IMR-90 (cell line): ENCODE results near the gene NFATC1. TPM values are rescaled to one million over a fixed set of nuclear protein-coding genes. Genes with fewer than 3 reads are reported as not detected.

Source experiments
- ATAC-seq: fragments of 200-7000 bp; cut with Tn5 transposase; 2 replicates; pipeline ENCODE4 v1.9.1; 2020; ENCODE audit warnings: low read depth, mild to moderate bottlenecking, moderate library complexity
- BruUV-seq: library from RNA; stranded (reverse); fragments of 400-500 nt; replicated peaks from 2 replicates; lab custom pipeline; 2021; lab: Mats Ljungman, UMichigan
- CTCF ChIA-PET: fragments of 300-600 bp; formaldehyde crosslinking; extraction: SDS; loops from one replicate; lab custom pipeline; 2021; ENCODE audit warnings: antibody characterized with exemption; lab: Yijun Ruan, JAX
- POLR2A ChIA-PET: fragments of 300-600 bp; sonication (Branson Sonifier 250); formaldehyde crosslinking; loops from one replicate; lab custom pipeline; 2022; ENCODE audit warnings: antibody characterized with exemption; ENCODE audit not compliant: unreplicated experiment; lab: Charles Lee
- DNase-seq: peaks from one replicate; pipeline ENCODE4 v3.0.0; 2013
- H2AFZ ChIP-seq: replicated peaks from 2 replicates; pipeline ENCODE3; 2013; ENCODE audit warnings: low read length, mild to moderate bottlenecking; ENCODE audit not compliant: poor library complexity
- H2AK5ac ChIP-seq: 2 replicates; pipeline ENCODE4 v1.6.1; 2013; ENCODE audit warnings: low read depth, low read length, inconsistent platforms
- H2AK9ac ChIP-seq: replicated peaks from 2 replicates; pipeline ENCODE3; 2013; ENCODE audit warnings: mild to moderate bottlenecking, low read depth, low read length, moderate library complexity; ENCODE audit not compliant: poor library complexity
- H2BK120ac ChIP-seq: 2 replicates; pipeline ENCODE4 v1.6.1; 2013; ENCODE audit warnings: low read depth, low read length, inconsistent platforms
- H2BK15ac ChIP-seq: 3 replicates; pipeline ENCODE4 v1.6.1; 2013; ENCODE audit warnings: low read depth, low read length, inconsistent platforms
- H2BK20ac ChIP-seq: 2 replicates; pipeline ENCODE4 v1.6.1; 2013; ENCODE audit warnings: low read depth, mild to moderate bottlenecking, inconsistent platforms, low read length, moderate library complexity
- H2BK5ac ChIP-seq: 2 replicates; pipeline ENCODE4 v1.6.1; 2013; ENCODE audit warnings: mild to moderate bottlenecking, low read depth, low read length, inconsistent platforms; ENCODE audit not compliant: poor library complexity, severe bottlenecking
- H3K14ac ChIP-seq: replicated peaks from 2 replicates; pipeline ENCODE4 v1.6.1; 2013; ENCODE audit warnings: low read depth, low read length, inconsistent platforms
- H3K18ac ChIP-seq: 2 replicates; pipeline ENCODE4 v1.6.1; 2013; ENCODE audit warnings: low read depth, low read length, control low read depth
- H3K23ac ChIP-seq: 2 replicates; pipeline ENCODE4 v1.6.1; 2013; ENCODE audit warnings: low read depth, low read length, inconsistent platforms
- H3K27ac ChIP-seq: 2 replicates; pipeline ENCODE4 v1.5.1; 2013; ENCODE audit warnings: mild to moderate bottlenecking, control low read depth, low read length; ENCODE audit not compliant: insufficient read depth
- H3K27me3 ChIP-seq: 2 replicates; pipeline ENCODE4 v1.6.1; 2013; ENCODE audit warnings: low read length; ENCODE audit not compliant: control insufficient read depth, insufficient read depth
- H3K36me3 ChIP-seq: 2 replicates; pipeline ENCODE4 v1.6.1; 2013; ENCODE audit warnings: low read length, mixed read lengths; ENCODE audit not compliant: control insufficient read depth, insufficient read depth
- H3K4ac ChIP-seq: 2 replicates; pipeline ENCODE4 v1.6.1; 2013; ENCODE audit warnings: low read depth, low read length, inconsistent platforms
- H3K4me1 ChIP-seq: 2 replicates; pipeline ENCODE4 v1.6.1; 2013; ENCODE audit warnings: low read length, mixed read lengths; ENCODE audit not compliant: control insufficient read depth, insufficient read depth
- H3K4me2 ChIP-seq: 2 replicates; pipeline ENCODE4 v1.6.1; 2013; ENCODE audit warnings: low read depth, mild to moderate bottlenecking, control low read depth, low read length, moderate library complexity
- H3K4me3 ChIP-seq: 2 replicates; pipeline ENCODE4 v1.5.1; 2013; ENCODE audit warnings: low read depth, mild to moderate bottlenecking, control low read depth, low read length, moderate library complexity; ENCODE audit not compliant: insufficient read depth
- H3K56ac ChIP-seq: 2 replicates; pipeline ENCODE4 v1.6.1; 2013; ENCODE audit warnings: low read length, inconsistent platforms; ENCODE audit not compliant: insufficient read depth; ENCODE audit errors: extremely low read depth
- H3K79me1 ChIP-seq, 2 experiments: 2 replicates each; pipeline ENCODE4 v1.6.1; 2013; ENCODE audit warnings: low read length in 2 of 2, inconsistent platforms in 1 of 2, low read depth in 1 of 2
- H3K9ac ChIP-seq: 2 replicates; pipeline ENCODE4 v1.6.1; 2013; ENCODE audit warnings: low read depth, low read length, control low read depth
- H3K9me1 ChIP-seq: 2 replicates; pipeline ENCODE4 v1.6.1; 2013; ENCODE audit warnings: low read length, inconsistent platforms; ENCODE audit not compliant: insufficient read depth
- H3K9me3 ChIP-seq: 2 replicates; pipeline ENCODE4 v1.6.1; 2013; ENCODE audit warnings: low read length; ENCODE audit not compliant: control insufficient read depth, insufficient read depth
- H4K20me1 ChIP-seq: 2 replicates; pipeline ENCODE4 v1.6.1; 2013; ENCODE audit warnings: low read length, inconsistent platforms; ENCODE audit not compliant: insufficient read depth
- H4K5ac ChIP-seq: 2 replicates; pipeline ENCODE4 v1.6.1; 2013; ENCODE audit warnings: mild to moderate bottlenecking, low read depth, low read length, control low read depth
- H4K8ac ChIP-seq, 2 experiments: 2 replicates each; pipeline ENCODE4 v1.6.1; 2013; ENCODE audit warnings: low read depth in 2 of 2, low read length in 2 of 2, control low read depth in 1 of 2, inconsistent platforms in 1 of 2
- H4K91ac ChIP-seq: 2 replicates; pipeline ENCODE4 v1.6.1; 2013; ENCODE audit warnings: low read depth, low read length, inconsistent platforms; ENCODE audit not compliant: insufficient read depth
- FOS ChIP-seq: fragments of 150-350 bp; IDR thresholded peaks from 2 replicates; pipeline ENCODE4 v1.6.1; 2016; ENCODE audit warnings: low read depth, low read length
- NFE2L2 ChIP-seq: fragments of 150-350 bp; IDR thresholded peaks from 2 replicates; pipeline ENCODE4 v1.6.1; 2016; ENCODE audit warnings: low read depth, mild to moderate bottlenecking, low read length
- RAD21 ChIP-seq: IDR thresholded peaks from 2 replicates; pipeline ENCODE4 v1.6.1; 2012; ENCODE audit warnings: low read length, improper control_type of control experiment
- whole genome bisulfite sequencing, 2 experiments: methylation state at CpG; one replicate each; pipeline versions ENCODE4 v1.1.5 to v1.1.7; 2013; ENCODE audit warnings: missing lambda C conversion rate in 2 of 2; ENCODE audit not compliant: insufficient read length in 1 of 2; ENCODE audit errors: extremely low coverage in 2 of 2; 5-methylcytosine and 5-hydroxymethylcytosine counted together
- dilution Hi-C: fragments of 300-500 bp; cut with HindIII; formaldehyde crosslinking; loops from one replicate; pipeline ENCODE4 v1.14.3; 2018; ENCODE audit warnings: low sequenced_read_pairs; ENCODE audit not compliant: unreplicated experiment
- in situ Hi-C: fragments of 300-500 bp; cut with MboI; formaldehyde crosslinking; loops from 3 replicates; pipeline ENCODE4 v1.14.3; 2019; ENCODE audit warnings: low sequenced_read_pairs, inconsistent platforms, mixed read lengths
- intact Hi-C: fragments of 100-400 bp; cut with micrococcal nuclease; formaldehyde crosslinking; loops from 2 replicates; pipeline ENCODE4 v1.10.0; 2022
- polyA plus RNA-seq, 3 experiments: library from polyadenylated mRNA; depleted of rRNA; stranded (reverse); fragments of >200 nt; gene quantifications; 2 replicates each; pipeline ENCODE4 v1.2.3, GENCODE V29; 2012; ENCODE audit warnings: low replicate concordance in 1 of 3
- total RNA-seq: library from RNA; depleted of rRNA; stranded (reverse); fragments of >200 nt; gene quantifications from 2 replicates; pipeline ENCODE4 v1.2.3, GENCODE V29; 2012

NFATC1 gene
- total and polyA plus RNA-seq, 2 of the 4 experiments (the other 2 are of a cell fraction): 0.36 to 1.8 TPM

DNA sequence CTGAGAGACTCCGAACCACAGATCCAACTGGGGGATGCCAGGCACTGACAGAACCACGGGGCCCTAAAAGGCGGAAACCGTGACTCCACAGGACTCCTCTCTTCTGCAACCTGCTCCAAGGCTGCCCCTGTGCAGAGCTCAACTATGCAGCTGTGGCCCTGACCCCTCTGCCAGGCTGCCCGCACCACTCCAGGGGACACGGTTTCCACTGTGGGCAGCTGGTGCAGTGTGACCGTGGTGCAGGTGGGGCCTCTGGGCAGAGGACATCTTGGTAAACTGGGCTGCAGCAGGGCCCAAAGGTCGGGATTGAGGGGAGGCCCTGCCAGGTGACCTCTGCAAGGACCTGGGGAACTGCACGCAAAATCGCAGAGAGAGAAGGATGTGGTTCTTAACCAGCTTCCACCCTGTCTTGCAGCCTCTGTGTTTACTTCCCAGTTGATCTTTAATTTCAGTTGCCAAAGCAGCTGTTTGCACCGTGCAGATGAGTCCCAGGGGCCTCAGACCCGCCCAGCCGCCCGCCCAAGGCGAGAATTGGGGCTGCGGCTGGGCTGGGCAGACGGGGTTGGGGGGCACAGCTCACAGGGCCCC lies 179.3 kb downstream of the NFATC1 start:
- POLR2A ChIA-PET: no interaction called here
- Histone ChIP-seq H3K9me1 (peaks cover under 1% of the 10 kb centered on the region), H3K27ac (no peak overlapping the region), H3K56ac (no peak overlapping the region), H3K23ac (no peak overlapping the region), H4K91ac (no peak overlapping the region), H3K4me3 (no peak overlapping the region), H4K20me1 (no peaks in the 10 kb centered on the region), H2AFZ (no peak overlapping the region), H2BK120ac (no peak overlapping the region), H2AK5ac (no peak overlapping the region), H3K18ac (no peak overlapping the region), H3K27me3 (no peaks in the 10 kb centered on the region; the same call in 1 of the 2 replicates), H3K14ac (no peak overlapping the region), H3K4me1 (peaks cover 28% of the 10 kb centered on the region), H4K8ac (no peak overlapping the region), H2AK9ac (no peak overlapping the region), H2BK20ac (no peak overlapping the region), H3K9ac (no peak overlapping the region), H2BK5ac (no peak overlapping the region), H3K9me3 (peaks cover 7% of the 10 kb centered on the region), H2BK15ac (no peak overlapping the region), H4K5ac (no peak overlapping the region), H3K79me1 (no peaks in the 10 kb centered on the region), H3K4ac (no peak overlapping the region), H3K4me2 (no peak overlapping the region), H3K36me3 (no peaks in the 10 kb centered on the region)
- in situ Hi-C loops: no loop called here
- BruUV-seq: no TSS peak
- TF ChIP-seq RAD21: no peak
- TF ChIP-seq FOS: no peak
- no peak for TF ChIP-seq NFE2L2
- DNase-seq: no peak
- WGBS, 2 experiments: 83% methylated on average over 12 of the region's 17 CpGs; no CpG with 5 or more reads in 1 of the 2 experiments
- intact Hi-C loops: no loop called here
- no peak for ATAC-seq
- CTCF ChIA-PET: no interaction called here
- dilution Hi-C loops: no loop called here
